GM21717 (cell line): ENCODE data around the gene PPTC7.
"Not testable (repeated sequence)": the region's sequence is repeated elsewhere in the genome, so short reads cannot be mapped to it uniquely, and the experiment has no call there.

Experiments used
- ATAC-seq: cut with Tn5 transposase; IDR thresholded peaks from one replicate; pipeline ENCODE4 v1.9.1; 2021; ENCODE audit warnings: mild to moderate bottlenecking, moderate library complexity; ENCODE audit not compliant: unreplicated experiment

PPTC7 gene, protein sequence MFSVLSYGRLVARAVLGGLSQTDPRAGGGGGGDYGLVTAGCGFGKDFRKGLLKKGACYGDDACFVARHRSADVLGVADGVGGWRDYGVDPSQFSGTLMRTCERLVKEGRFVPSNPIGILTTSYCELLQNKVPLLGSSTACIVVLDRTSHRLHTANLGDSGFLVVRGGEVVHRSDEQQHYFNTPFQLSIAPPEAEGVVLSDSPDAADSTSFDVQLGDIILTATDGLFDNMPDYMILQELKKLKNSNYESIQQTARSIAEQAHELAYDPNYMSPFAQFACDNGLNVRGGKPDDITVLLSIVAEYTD

DNA sequence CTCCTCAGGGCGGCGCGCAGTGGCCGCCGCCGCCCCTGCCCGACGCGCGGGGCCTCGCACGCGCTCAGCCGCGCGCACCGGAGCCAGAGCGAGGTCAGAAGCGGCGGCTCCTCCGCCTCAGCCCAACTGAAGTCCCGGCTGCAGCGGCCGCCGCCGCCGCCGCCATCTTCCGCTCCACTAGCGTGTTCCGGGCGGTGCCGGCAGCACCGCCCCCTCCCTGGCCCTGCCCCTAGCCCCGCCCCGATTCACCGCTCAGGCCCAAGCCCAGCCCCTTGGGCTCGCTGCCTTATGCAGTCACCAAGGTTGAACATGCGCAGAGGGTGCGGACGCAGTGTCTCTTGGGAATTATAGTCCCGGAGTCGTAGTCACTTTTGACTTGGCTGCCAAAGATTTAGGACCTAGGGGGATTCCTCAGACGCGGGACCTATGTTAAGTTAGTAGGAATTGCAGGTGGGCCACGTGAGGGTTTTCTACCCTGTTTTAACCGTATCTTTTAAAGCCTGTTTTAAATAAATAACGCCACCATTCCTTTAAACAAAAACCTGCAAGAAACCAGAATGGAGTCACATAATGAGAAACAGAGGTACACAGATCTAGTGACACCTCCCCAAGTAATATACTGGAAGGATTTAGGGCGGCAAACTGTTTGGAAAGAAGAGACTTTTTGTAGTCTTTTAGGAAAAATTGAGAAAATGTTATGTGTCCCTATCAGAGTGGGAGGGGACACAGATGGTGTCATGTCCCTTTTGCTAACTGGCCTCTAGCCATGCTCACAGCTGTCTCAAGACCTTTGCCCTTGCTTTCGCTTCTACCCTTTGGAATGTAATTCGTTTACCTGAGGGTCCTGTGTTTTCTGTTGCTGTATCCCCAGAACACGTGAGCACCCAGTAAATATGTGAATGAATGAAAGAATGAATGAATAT, at the start of gene PPTC7:
TSS of gene PPTC7 (minus strand) at position 182 of the 923 bp plus-strand sequence. CDS start 287 bp downstream, outside the sequence.
- ATAC-seq: peak; percentile 70

DNA sequence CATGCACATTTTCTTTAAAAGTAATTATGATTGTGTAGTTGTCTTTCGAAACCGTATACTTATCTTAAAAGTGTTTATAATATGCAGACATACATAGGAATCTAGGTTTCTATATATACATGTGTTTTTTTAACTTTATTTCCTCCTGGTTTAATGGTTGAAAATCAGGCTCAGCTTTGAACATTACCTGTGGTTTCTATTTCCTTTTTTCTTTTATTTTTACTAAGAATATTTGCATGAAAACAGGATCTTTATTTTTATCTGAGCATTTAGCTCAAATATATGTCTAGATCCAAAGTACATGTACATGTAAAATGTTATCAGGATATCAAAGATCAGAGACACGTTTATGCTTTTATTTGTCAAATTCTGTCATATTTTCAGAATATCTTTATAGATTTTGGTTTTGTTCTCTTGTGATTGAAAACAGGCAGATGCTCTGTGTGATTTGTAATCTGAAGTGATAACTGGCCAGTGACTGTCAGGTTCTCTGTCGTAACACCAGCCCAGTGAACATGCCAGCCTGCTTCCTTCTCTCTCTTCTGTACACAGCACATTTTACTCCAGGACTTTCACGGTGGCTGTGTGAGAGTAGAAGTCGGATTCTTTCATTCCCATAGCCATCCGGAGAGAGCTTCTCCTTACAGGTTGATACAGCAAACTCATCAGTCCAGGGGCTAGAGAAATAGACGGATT, 44.5 kb upstream of the PPTC7 start:
- no peak for ATAC-seq

DNA sequence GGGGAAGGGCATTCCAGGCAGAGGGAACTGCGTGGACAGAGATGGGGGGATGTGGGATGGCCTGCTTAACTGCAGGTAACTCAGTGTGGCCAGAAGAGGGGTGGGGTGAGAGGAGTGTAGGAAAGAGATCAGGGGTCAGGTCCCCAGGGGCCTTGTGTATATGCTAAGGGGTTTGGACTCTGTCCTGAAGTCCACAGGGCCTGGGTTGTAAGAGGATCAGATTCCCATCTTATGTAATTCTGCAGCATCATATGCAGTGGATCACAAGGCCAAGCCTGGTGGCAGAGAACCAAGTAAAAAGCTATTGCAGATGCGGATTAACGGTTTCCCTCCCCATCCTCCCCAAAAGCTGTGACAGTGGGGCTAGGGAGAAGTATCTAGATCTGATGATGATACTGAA, 39.5 kb upstream of the PPTC7 start:
- no peak for ATAC-seq

DNA sequence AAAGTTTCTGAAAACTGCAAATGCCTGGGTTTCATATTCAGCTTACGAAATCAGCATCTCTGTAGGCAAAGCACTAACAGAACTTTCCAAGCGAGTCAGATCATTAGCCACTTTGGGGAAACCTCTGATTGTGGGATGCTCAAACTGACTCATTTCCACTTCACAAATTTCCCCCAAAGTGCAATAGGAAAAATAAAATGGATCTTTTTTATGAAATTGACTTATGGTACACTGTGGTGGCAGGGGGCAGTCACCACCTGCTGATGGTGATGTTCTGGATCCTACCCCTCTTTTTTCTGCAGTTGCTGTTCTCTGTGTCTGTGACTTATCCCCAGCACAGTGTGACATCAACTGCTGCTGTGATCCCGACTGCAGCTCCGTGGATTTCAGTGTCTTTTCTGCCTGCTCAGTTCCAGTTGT, 36.4 kb upstream of the PPTC7 start:
- no peak for ATAC-seq

DNA sequence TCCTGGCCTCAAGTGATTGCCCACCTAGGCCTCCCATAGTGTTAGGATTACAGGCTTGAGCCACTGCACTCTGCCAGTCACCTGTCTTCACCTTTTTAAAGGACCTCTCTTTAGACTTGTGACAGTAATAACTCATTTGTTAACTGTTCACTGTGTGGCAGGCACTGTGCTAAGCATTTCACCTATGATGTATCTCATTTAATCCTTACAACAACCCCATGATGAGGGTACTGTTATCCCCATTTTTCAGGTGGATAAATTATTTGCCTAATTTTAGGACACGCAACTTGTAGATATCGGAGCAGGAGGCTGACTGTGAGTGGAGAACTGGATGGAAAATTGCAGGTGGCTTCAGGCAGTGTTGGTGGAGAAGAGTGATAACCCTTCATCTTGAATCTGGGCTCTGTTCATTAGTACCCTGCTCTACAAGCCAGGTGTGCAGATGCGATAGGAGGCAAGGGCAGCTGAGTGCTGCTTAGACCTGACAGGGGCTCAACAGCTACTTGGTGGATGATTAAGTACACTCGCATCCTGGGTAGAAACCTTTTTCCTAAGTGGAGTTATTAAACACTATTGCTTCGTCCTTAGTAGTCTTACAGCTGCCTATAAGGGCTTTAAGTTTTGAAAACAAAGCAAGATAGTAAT, 33.5 kb upstream of the PPTC7 start:
- no peak for ATAC-seq

DNA sequence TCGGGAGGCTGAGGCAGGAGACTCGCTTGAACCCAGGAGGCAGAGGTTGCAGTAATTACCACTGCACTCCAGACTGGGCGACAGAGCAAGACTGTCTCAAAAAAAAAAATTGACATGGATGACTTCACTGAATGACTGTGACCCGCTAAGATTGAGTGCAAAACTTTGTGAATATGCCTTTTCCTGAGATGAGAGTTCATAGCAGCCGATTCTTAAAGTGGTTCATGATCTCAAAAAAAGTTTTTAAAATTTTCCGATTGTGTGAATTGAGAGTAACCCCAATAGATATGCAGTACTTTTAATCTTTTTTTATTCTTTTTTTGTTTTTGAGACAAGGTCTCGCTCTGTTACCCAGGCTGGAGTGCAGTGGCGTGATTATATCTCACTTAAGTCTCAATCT, 32.1 kb upstream of the PPTC7 start:
- no peak for ATAC-seq

DNA sequence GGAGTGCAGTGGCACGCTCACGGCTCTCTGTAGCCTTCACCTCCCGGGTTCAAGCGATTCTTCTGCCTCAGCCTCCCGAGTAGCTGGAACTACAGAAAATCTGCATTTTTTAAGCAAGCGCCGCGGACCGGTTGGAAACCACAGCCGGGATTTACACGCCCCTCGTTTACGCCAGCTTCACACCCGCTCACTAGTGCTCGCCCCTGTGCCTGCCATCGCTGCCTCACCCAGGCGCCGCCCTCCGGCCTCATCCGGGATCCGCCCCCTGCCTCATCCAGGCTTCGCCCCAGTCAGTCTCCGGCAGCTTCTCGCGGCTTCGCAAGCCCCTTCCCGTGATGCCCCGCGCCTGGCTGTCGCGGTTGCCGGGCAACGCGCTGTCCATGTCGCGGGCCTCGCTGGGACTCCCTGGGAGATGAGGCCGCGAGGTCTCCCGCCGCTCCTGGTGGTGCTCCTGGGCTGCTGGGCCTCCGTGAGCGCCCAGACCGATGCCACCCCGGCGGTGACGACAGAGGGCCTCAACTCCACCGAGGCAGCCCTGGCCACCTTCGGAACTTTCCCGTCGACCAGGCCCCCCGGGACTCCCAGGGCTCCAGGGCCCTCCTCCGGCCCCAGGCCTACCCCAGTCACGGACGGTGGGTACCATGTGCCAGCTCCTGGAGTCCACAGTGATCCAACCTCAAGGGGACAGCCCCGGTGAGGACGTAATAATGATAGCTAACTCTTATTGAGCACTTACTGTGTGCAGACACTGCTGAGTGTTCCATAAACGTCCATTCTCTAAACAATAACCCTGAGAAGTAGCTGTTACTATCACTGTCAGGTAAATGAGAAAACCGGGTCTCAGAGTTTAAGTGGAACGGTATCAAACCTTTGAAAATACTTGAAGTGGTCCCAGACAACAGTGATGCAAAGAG, 30.9 kb upstream of the PPTC7 start, which contains the start of gene TCTN1:
TSS of gene TCTN1 (plus strand) at position 359 of the 914 bp plus-strand sequence. CDS start at position 413, 54 bp downstream.
- peak; percentile 85 for ATAC-seq

DNA sequence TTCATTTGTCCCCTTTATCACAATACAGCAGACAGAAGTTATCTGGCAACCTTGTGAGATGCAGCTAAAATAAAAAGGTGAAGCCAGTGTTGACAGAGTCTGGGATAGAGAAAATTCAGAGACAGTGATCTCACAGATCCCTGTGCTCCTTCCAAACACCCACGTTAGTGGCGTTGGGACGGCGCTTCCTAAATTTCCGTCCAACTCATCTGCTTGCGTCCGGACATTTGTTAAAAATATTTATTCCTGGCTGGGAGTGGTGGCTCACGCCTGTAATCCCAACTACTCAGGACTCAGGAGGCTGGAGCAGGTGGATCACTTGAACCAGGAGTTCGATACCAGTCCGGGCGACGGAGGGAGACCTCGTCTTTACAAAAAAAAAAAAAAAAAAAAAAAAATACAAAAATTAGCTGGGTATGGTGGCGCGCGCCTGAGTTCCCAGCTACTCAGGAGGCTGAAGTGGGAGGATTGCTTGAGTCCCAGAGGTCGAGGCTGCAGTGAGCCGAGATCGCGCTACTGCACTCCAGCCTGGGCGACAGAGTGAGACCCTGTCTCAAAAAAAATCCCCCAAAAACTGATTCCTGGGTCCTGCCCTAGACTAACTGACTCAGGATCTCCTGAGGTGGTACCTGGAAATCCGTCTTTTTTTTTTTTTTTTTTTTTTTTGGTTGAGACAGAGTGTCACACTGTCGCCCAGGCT, 30.1 kb upstream of the PPTC7 start:
- no peak for ATAC-seq

DNA sequence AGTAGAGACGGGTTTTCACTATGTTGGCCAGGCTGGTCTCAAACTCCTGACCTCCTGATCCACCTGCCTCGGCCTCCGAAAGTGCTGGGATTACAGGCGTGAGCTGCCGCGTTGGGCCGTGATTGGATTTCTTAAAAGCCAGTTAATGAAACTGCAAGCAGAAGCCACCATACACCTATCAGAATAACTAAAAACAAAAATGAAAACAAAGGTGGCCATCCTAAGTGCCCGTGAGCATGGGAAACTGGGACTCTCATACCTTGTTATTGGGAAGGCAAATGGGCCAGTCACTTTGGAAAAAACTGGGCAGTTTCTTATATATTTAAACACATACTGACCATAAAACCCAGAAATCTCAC, 23.1 kb upstream of the PPTC7 start:
- no peak for ATAC-seq

DNA sequence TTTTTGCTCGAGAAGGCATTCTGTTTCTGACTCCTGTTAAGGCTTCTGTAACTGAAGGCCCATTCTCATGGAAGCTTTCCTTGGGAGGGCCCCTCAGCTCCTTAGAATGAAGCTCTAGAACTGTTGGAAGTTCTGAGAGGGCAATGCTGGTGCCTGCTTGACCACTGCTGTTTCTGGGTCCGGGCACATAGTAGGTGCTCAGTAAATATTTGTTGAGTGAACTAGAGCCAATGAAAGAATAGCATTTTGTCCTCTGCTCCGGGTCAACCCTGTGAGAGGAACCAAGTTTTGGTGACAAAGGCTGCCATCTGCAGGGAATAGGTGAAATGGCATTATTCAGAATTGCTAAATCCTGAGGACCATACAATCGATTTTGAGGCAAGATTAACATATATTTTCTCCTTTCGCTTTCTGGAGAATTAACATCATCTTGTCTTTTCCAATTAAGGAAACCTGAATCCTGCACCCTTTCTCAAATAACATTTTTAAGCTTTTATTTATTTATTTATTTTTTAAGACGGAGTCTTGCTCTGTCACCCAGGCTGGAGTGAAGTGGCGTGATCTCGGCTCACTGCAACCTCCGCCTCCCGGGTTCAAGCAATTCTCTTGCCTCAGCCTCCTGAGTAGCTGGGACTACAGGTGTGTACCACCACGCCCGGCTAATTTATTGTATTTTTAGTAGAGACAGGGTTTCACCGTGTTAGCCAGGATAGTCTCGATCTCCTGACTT, 19.1 kb upstream of the PPTC7 start:
- ATAC-seq: not testable (repeated sequence)

DNA sequence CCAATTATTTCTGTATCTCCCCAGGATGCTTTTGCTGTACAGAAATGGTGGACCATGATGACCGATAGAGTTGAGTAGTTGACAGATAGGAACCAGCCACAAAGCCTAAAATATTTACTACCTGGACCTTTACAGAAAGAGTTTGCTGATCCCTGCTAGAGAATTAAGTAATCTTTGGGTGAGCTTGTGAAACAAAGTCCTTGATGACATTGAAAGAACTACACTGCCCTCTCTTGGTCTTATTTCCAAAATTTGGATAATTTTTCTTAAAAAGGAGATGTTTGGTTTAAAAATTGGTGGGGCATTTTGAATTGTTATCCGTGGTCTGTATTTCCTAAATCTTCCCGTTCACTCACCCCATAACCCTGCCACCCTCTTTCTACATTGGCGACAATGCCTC, 17.1 kb upstream of the PPTC7 start:
- ATAC-seq: no peak

DNA sequence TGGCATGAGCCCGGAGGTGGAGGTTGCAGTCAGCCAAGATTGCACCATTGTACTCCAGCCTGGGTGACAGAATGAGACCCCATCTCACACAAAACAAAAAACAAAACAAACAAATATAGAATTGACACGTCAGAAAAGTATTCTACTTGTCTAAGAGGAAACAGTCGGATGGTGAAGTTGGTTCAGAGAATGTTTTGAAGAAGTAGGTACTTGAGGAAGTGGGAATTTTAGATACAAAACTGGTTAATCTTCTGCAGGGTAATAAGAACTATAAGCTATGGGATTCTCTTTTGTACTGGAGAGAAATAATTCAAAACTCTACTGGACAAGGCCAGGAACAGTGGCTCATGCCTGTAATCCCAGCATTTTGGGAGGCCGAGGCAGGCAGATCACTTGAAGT, 16.2 kb upstream of the PPTC7 start:
- ATAC-seq: no peak

DNA sequence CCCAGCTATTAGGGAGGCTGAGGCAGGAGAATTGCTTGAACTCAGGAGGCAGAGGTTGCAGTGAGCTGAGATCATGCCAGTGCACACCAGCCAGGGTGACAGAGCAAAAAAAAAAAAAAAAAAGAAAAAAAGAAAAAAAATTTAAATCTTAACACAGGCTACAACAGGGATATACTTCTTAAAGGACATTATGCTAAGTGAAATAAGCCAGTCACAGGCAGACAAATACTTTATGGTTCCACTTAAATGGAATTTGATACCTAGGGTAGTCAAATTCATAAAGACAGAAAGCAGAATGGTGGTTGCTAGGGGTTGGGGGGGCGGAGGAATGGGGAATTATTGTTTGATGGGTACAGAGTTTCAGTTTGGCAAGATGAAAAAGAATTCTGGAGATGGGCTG, 14.8 kb upstream of the PPTC7 start:
- ATAC-seq: no peak

DNA sequence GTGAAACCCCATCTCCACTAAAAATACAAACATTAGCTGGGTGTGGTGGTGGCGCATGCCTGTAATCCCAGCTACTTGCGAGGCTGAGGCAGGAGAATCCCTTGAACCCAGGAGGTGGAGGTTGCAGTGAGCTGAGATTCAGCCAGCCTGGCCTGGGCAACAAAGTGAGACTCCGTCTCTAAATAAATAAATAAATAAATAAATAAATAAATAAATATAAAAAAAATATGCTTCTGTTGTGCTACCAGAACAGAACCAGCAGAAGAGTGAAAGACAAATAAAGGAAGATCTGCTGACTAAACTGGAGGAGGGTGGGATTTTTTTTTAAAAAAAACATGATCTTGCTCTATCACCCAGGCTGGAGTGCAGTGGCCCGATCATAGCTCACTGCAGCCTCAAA, 9.8 kb upstream of the PPTC7 start:
- not testable (repeated sequence) for ATAC-seq

DNA sequence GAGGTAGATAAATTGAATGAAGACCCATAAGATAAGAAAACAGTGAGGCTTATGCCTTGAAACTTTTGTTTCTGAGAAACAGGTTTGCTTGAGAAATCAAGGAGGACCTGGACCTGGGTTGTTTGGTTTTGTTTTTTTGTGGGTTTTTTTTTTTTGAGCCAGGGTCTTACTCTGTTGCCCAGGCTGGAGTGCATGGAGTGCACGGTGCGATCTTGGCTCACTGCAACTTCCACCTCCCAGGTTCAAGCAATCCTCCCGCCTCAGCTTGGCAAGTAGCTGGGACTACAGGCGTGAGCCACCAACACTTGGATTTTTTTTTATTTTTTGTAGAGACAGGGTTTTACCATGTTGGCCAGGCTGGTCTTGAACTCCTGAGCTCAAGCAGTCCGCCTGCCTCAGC, 9.0 kb upstream of the PPTC7 start:
- no peak for ATAC-seq

DNA sequence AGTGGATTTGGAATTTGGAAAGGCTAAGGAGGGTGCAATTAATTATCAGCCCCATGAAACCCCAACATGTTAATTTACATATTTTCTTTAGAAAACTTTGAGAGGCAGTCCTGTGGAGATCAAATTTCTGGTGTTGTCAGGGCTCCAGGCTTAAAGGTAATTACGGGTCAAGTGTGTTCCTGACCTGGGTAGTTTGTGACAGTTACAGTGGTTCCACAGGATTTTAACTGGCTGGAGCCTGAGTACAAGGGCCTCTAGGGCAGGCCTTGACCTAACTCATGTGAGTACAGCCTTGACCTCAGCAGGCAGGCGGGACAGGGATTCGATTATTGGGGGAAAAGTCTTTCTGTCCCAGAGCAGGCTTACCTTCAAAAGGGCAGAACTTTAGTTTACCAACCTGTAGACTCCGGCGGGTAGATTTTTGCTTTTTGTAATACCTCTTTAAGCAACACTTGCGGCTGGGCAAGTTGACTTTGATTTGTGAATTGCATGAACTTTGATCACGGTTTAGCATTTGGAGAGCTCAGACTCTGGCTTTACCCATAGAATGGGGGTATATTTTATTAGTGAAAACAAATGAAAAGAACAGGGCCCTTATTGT, 8.4 kb upstream of the PPTC7 start:
- ATAC-seq: no peak

DNA sequence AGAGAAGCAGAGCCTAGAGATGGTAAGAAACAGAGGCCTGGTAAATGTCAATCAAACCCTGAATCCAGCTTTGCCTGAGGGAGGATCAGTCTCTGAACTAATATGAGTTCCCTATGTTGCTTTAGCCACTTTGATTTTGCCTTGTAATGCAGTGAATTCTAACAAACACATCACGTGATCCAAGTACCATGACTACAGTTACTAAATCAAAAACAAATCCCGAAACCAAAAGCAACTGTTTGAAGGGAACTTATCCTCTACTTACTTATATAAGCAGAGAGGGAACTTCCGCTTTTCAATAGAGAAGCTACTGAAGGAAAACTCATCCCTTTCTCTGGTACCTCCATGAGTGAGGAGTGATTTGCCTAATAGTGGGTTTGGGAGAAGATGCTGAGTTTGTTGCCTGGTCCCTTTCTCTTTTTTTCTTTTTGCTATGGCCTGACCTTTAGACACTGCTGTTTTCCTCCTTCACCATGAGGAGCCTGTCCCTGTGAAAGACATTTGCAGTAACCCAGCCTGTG, 7.7 kb upstream of the PPTC7 start:
- no peak for ATAC-seq

DNA sequence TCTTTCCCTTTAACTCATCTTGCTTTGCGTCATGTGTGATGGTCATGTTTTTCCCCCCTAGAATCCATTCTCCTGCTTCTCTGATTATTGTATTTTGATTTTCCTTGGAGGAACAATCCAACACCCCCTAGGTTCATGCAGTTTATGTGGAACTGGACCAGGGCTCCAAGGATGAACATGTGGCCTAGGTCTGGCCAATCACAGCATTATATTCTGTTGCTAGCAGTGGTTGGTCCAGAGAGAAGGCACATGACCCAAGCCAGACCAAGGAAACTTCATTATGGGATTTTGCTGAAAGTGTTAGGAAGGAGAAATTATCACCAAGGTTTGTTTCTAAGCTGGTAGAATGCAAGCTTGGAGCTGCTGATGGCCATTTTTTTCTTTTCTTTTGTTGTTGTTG, 6.9 kb upstream of the PPTC7 start:
- ATAC-seq: no peak
